NT2/D1 (cell line): ENCODE results near the gene RXFP3.

Source experiments
- YY1 ChIP-seq: IDR thresholded peaks from 2 replicates; pipeline ENCODE4 v1.6.1; 2011; ENCODE audit not compliant: insufficient read length, insufficient read depth
- ZNF274 ChIP-seq: IDR thresholded peaks from 2 replicates; pipeline ENCODE4 v1.6.1; 2011; ENCODE audit warnings: mild to moderate bottlenecking, low read depth, low read length

DNA sequence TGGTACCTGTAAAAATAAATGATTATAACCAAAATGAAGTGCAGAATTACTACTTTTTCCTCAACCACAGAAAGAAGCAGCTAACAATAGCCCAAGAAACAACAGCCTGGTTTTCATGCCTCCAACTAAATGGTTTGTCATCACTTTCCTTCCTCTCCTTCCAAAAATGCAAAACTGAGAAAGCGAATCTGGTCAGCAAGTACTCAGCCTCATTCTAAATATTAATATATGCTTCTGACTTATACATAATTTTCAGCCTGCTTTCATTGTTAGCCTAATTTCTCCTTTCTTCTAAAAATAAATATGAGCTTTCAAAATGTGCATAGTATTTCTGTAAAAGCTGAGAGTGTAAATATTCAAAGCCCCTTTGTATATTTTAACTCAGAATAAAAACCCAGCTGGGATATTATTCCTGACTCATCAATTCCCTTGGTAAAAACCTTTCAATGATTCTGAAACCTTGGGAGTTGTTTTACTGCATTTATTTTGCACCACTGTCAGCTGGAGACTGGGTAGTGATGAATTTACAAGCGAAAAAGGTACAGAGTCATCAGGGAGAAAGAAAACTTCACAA, 21.5 kb downstream of the RXFP3 start:
- TF ChIP-seq ZNF274 (no peak), YY1 (no peak)
